Measurements from ENCODE around the gene TRDMT1.

DNA sequence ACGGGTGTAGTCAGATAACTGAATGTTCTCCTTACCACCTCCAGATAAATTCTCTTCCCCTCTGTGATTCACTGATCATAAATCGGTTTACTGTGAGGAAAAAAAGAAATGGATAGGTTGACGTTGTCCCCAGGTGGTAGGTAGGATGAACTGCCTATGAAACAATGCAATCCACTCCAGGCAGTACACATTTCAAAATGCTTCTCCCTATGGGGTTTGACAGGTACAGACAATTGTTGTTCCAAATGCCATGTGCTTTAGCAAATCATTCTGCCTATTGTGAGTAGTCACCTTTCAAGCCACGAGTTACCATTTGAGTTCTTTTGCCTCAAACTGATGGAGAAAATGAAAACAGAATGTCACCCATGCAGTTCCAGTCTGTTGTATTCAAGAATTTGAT lies 48.3 kb upstream of the TRDMT1 start:
- no peak for TF ChIP-seq POLR2A (IDR thresholded peaks at IDR 0.05)
- TF ChIP-seq, protein P1, sequence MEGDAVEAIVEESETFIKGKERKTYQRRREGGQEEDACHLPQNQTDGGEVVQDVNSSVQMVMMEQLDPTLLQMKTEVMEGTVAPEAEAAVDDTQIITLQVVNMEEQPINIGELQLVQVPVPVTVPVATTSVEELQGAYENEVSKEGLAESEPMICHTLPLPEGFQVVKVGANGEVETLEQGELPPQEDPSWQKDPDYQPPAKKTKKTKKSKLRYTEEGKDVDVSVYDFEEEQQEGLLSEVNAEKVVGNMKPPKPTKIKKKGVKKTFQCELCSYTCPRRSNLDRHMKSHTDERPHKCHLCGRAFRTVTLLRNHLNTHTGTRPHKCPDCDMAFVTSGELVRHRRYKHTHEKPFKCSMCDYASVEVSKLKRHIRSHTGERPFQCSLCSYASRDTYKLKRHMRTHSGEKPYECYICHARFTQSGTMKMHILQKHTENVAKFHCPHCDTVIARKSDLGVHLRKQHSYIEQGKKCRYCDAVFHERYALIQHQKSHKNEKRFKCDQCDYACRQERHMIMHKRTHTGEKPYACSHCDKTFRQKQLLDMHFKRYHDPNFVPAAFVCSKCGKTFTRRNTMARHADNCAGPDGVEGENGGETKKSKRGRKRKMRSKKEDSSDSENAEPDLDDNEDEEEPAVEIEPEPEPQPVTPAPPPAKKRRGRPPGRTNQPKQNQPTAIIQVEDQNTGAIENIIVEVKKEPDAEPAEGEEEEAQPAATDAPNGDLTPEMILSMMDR (IDR thresholded peaks at IDR 0.05): no peak
- TF ChIP-seq POLR2AphosphoS5 (IDR thresholded peaks at IDR 0.05): no peak

Measured in suprapubic skin (tissue), 4 donors.